Esophagus squamous epithelium (tissue), 5 donors: ENCODE results near the gene PLXNB3. TPM values are rescaled to one million over a fixed set of nuclear protein-coding genes. Genes with fewer than 3 reads are reported as not detected.

Experiments
- DNase-seq: peaks from one replicate; lab custom pipeline; 2025; lab: John Stamatoyannopoulos, UW
- H3K27ac ChIP-seq, 4 donors: fragments of 200-600 bp; sonication (generic); one replicate each; pipeline ENCODE4 v1.5.1; 2016 to 2019; ENCODE audit warnings: mild to moderate bottlenecking in 1 of 4
- H3K27me3 ChIP-seq, 4 donors: fragments of 200-600 bp; sonication (generic); 1 replicate in 3 of 4; 2 replicates in 1 of 4; pipeline versions ENCODE4 v1.5.1 to v1.6.0; 2017 to 2021; ENCODE audit warnings: antibody characterized with exemption in 1 of 4
- H3K36me3 ChIP-seq, 3 donors: fragments of 200-600 bp; sonication (generic); one replicate each; pipeline ENCODE4 v1.5.1; 2016 to 2019
- H3K4me1 ChIP-seq, 3 donors: fragments of 200-600 bp; sonication (generic); one replicate each; pipeline ENCODE4 v1.5.1; 2017 to 2019
- H3K4me3 ChIP-seq, 4 donors: fragments of 200-600 bp; sonication (generic); 1 replicate in 3 of 4; 2 replicates in 1 of 4; pipeline ENCODE4 v1.5.1; 2016 to 2019; ENCODE audit warnings: mild to moderate bottlenecking in 2 of 4, moderate library complexity in 1 of 4
- H3K9me3 ChIP-seq, 3 donors: fragments of 200-600 bp; sonication (generic); one replicate each; pipeline ENCODE4 v1.5.1; 2016 to 2019
- POLR2A ChIP-seq, 4 donors: fragments of 450-650 bp; IDR thresholded peaks; one replicate each; pipeline ENCODE4 v1.6.1; 2017; ENCODE audit warnings: antibody characterized with exemption in 4 of 4, mild to moderate bottlenecking in 4 of 4, moderate library complexity in 3 of 4
- WGBS, 2 donors: methylation state at CpG; one replicate each; pipeline ENCODE4 v1.1.5; 2018; 5-methylcytosine and 5-hydroxymethylcytosine counted together
- intact Hi-C: fragments of 100-400 bp; cut with DNase I; formaldehyde crosslinking; loops from one replicate; pipeline ENCODE4 v1.15.0; 2022
- total RNA-seq, 4 donors: library from RNA; depleted of rRNA; stranded (reverse); fragments of >200 nt; gene quantifications; one replicate each; pipeline ENCODE4 v1.1.0, GENCODE V29; 2016
- TF ChIP-seq, protein P1 (sequence below), 6 experiments: fragments of 450-650 bp in 4 of 6; fragments of 200-600 bp in 2 of 6; sonication (generic) in 2 of 6; IDR thresholded peaks; one replicate each; pipeline ENCODE4 v1.5.1; 2016 to 2019; ENCODE audit warnings: antibody characterized with exemption in 6 of 6, mild to moderate bottlenecking in 4 of 6, moderate library complexity in 4 of 6
- donor health status: DM: yes; HTN: yes; CAD: no.

PLXNB3 gene
- total RNA-seq, 4 donors from 2014 or later, result 3.2 to 13.4 (median 6.9) TPM

DNA sequence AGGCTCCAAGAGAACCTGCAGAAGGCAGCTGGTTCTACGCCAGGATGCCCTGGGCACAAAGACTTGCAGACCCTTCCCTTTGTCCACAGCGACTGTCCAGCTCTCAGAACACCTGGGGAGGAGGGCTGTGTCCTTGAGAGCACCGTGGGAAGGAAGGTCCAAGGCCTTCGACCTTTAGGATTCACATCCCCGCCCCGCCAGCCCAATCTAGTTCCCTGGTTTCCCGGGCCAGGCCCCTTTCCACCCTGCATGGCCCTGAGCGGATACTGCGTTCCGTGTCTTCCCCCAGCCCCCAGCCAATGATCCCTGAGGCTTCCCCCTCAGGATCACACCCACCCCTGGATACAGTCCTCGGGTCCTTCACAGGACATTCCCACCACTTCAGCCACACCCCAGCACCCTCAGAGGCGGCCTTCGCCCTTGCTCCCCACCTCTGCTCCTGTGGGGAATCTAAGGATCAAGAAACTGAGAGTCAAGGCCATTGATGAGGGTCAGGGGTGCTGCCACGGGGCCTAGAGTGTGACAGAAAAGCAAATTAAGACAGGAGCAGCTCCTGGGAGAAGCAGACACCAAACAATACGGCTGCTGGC is 30.3 kb upstream of the PLXNB3 start:
- DNase-seq, result no peak
- peaks cover 0 to 6% (median 0%) of the 10 kb centered on the region in 3 donors for H3K36me3 ChIP-seq
- intact Hi-C loops, result no loop called here
- H3K27me3 ChIP-seq, result no peaks in the 10 kb centered on the region
- TF ChIP-seq, protein P1, sequence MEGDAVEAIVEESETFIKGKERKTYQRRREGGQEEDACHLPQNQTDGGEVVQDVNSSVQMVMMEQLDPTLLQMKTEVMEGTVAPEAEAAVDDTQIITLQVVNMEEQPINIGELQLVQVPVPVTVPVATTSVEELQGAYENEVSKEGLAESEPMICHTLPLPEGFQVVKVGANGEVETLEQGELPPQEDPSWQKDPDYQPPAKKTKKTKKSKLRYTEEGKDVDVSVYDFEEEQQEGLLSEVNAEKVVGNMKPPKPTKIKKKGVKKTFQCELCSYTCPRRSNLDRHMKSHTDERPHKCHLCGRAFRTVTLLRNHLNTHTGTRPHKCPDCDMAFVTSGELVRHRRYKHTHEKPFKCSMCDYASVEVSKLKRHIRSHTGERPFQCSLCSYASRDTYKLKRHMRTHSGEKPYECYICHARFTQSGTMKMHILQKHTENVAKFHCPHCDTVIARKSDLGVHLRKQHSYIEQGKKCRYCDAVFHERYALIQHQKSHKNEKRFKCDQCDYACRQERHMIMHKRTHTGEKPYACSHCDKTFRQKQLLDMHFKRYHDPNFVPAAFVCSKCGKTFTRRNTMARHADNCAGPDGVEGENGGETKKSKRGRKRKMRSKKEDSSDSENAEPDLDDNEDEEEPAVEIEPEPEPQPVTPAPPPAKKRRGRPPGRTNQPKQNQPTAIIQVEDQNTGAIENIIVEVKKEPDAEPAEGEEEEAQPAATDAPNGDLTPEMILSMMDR (IDR thresholded peaks at IDR 0.05), result no peak
- no peak for TF ChIP-seq POLR2A (IDR thresholded peaks at IDR 0.05)
- peaks cover 0 to 10% (median 3%) of the 10 kb centered on the region in 3 donors for H3K4me1 ChIP-seq
- WGBS, 2 donors, result 90 to 96% methylated on average over 7 to 9 of the region's 15 CpGs
- H3K27ac ChIP-seq, result no peak overlapping the region
- H3K4me3 ChIP-seq, result no peak overlapping the region
- no peaks in the 10 kb centered on the region for H3K9me3 ChIP-seq

DNA sequence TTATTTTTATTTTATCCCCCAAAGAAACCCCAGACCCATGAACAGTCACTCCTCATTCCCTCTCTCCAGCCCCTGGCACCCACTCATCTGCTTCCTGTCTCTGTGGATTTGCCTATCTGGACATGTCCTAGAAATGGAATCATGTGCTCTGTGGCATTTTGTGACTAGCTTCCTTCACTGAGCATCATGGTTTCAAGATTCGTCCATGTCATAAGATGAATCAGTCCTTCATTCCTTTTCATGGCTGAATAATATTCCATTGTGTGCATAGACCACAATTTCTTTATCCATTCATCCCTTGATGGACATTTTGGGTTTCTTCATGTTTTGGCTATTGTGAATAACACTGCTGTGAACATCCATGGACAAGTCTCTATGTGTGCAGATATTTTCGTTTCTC is 29.2 kb upstream of the PLXNB3 start:
- DNase-seq, result no peak
- no peak for TF ChIP-seq POLR2A (IDR thresholded peaks at IDR 0.05)
- TF ChIP-seq, protein P1 (IDR thresholded peaks at IDR 0.05), result no peak
- Histone ChIP-seq H3K27ac (no peak overlapping the region), H3K4me1 (peaks cover 0 to 14% (median 3%) of the 10 kb centered on the region in 3 donors), H3K4me3 (no peak overlapping the region), H3K9me3 (no peaks in the 10 kb centered on the region), H3K36me3 (no peaks in the 10 kb centered on the region), H3K27me3 (no peaks in the 10 kb centered on the region)
- WGBS, 2 donors, result 85% methylated on average over 2 of the region's 2 CpGs; no CpG with 5 or more reads in 1 of the 2 donors
- intact Hi-C loops, result no loop called here

DNA sequence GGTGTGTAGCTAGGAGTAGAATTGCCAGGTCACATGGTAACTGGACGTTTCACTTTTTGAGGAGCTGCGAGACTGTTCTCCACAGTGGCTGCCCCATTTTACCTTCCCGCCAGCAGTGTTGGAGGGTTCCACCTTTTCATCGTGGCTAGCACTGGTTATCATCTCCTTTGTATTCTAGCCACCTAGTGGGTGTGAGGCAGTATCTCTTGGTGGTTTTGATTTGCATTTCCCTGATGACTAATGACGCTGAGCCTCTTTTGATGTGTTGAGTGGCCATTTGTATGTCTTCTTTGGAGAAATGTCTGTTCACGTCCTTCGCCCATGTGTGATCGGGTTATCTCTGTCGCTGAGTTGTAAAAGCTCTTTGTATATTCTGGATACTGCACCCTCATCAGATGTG is 28.8 kb upstream of the PLXNB3 start:
- H3K27me3 ChIP-seq, result no peaks in the 10 kb centered on the region
- 69 to 70% methylated on average over 9 of the region's 9 CpGs for WGBS, 2 donors
- peaks cover 0 to 17% (median 3%) of the 10 kb centered on the region in 3 donors for H3K4me1 ChIP-seq
- H3K36me3 ChIP-seq, result no peaks in the 10 kb centered on the region
- H3K4me3 ChIP-seq, result no peak overlapping the region
- no peak for TF ChIP-seq POLR2A (IDR thresholded peaks at IDR 0.05)
- TF ChIP-seq, protein P1 (IDR thresholded peaks at IDR 0.05), result peak in 1 of 6 experiments; percentile 27
- DNase-seq, result no peak
- no peak overlapping the region for H3K27ac ChIP-seq
- no peaks in the 10 kb centered on the region for H3K9me3 ChIP-seq
- intact Hi-C loops, result no loop called here

DNA sequence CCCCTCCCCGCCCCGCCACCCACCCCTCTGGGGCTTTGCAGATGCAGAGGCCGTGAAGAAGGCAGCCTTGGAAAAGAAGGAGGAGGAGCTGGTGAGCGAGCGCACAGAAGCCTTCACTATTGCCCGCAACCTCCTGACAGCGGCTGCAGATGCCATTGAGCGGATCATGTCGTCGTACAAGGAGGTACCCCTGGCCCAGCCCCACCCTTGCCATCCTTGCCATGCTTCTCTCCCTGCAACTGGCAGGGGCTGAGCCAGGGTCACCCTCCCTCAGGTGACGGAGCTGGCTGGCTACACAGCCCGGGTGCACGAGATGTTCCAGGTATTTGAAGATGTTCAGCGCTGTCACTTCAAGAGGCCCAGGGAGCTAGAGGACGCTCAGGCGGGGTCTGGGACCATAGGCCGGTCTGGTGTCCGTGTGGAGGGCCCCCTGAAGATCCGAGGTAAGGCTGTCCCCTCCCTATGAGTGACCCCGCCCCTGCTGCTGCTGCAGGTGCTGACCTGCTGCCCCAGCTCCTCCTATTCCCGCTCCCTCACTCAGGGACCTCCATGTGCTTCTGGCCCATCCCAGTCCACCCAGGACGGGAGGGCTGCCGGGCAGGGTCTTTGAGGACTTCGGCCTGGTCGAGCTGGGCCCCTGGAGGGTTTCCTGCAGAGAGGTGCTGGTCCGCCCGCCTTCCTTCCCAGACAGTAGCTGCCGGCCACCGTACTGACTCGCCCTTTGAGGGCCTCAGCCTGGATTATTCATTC is 27.8 kb upstream of the PLXNB3 start:
- Histone ChIP-seq H3K36me3 (no peaks in the 10 kb centered on the region), H3K4me3 (no peak overlapping the region), H3K4me1 (peaks cover 0 to 17% (median 3%) of the 10 kb centered on the region in 3 donors), H3K27me3 (no peaks in the 10 kb centered on the region), H3K9me3 (no peaks in the 10 kb centered on the region), H3K27ac (no peak overlapping the region)
- no peak for DNase-seq
- TF ChIP-seq, protein P1 (IDR thresholded peaks at IDR 0.05), result no peak
- TF ChIP-seq POLR2A (IDR thresholded peaks at IDR 0.05), result no peak
- 87 to 88% methylated on average over 10 to 11 of the region's 30 CpGs for WGBS, 2 donors
- intact Hi-C loops, result no loop called here

DNA sequence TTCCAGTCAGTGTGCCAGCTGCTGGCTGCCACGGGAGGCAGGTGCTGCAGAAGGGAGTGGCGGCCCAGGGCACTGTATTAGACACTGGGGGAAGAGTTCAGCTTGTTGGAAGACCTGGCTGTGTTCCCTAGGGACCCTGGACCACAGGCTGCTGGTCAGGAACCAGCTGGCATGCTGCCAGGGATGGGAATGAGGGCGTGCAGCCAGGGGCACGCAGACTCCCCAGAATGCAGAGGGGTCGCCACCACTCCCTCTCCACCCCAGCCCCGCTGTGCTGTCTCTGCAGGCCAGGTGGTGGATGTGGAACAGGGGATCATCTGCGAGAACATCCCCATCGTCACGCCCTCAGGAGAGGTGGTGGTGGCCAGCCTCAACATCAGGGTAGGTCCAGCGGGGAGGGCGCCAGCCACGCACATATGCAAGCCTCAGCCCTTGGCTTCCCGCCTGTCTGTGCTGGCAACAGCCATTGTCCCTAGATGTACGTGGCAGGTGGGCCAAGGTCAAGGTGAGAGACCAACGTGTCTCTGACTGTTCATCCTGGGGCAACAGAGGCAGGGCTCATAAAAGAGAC is 27.1 kb upstream of the PLXNB3 start:
- H3K36me3 ChIP-seq, result no peaks in the 10 kb centered on the region
- intact Hi-C loops, result no loop called here
- DNase-seq, result no peak
- TF ChIP-seq POLR2A (IDR thresholded peaks at IDR 0.05), result no peak
- TF ChIP-seq, protein P1 (IDR thresholded peaks at IDR 0.05), result no peak
- no peaks in the 10 kb centered on the region for H3K9me3 ChIP-seq
- 100% methylated on average over 2 of the region's 15 CpGs; no CpG with 5 or more reads in 1 of the 2 donors for WGBS, 2 donors
- no peaks in the 10 kb centered on the region for H3K27me3 ChIP-seq
- no peak overlapping the region for H3K27ac ChIP-seq
- H3K4me3 ChIP-seq, result no peak overlapping the region
- H3K4me1 ChIP-seq, result peaks cover 0 to 17% (median 3%) of the 10 kb centered on the region in 3 donors
